Psoas muscle (tissue), 8 donors: Measurements from ENCODE around the gene LGR6. TPM values are rescaled to one million over a fixed set of nuclear protein-coding genes. Genes with fewer than 3 reads are reported as not detected.
"Not testable (repeated sequence)": the region's sequence is repeated elsewhere in the genome, so short reads cannot be mapped to it uniquely, and the experiment has no call there.

Experiments
- ATAC-seq, 4 donors: fragments of 200-7000 bp; cut with Tn5 transposase; one replicate each; pipeline ENCODE4 v1.9.1; 2020; ENCODE audit warnings: moderate library complexity in 3 of 4, mild to moderate bottlenecking in 2 of 4
- DNase-seq, 2 donors: peaks; one replicate each; pipeline ENCODE4 v3.0.0-alpha.2; 2020
- H3K27ac ChIP-seq: fragments of 200-600 bp; one replicate; pipeline ENCODE4 v1.8.0; 2022
- H3K27me3 ChIP-seq, 3 donors: fragments of 200-600 bp in 1 of 3; one replicate each; pipeline versions ENCODE4 v1.6.1 to v1.8.0; 2013 to 2022; ENCODE audit warnings: low read length in 2 of 3, mild to moderate bottlenecking in 2 of 3, moderate library complexity in 1 of 3; ENCODE audit not compliant: insufficient read depth in 3 of 3
- H3K36me3 ChIP-seq, 2 donors: fragments of 200-600 bp in 1 of 2; one replicate each; pipeline versions ENCODE4 v1.6.1 to v1.8.0; 2013 to 2022; ENCODE audit warnings: low read depth in 1 of 2, mild to moderate bottlenecking in 1 of 2, moderate library complexity in 1 of 2; ENCODE audit not compliant: insufficient read depth in 1 of 2
- H3K4me1 ChIP-seq: fragments of 200-600 bp; one replicate; pipeline ENCODE4 v1.8.0; 2022
- H3K4me3 ChIP-seq: fragments of 200-600 bp; one replicate; pipeline ENCODE4 v1.8.0; 2022; ENCODE audit warnings: mild to moderate bottlenecking
- H3K9me3 ChIP-seq: fragments of 200-600 bp; one replicate; pipeline ENCODE4 v1.8.0; 2022
- CTCF ChIP-seq: fragments of 200-600 bp; IDR thresholded peaks from one replicate; pipeline ENCODE4 v1.8.0; 2022; ENCODE audit warnings: antibody characterized with exemption
- WGBS, 3 donors: extraction: QIAGEN DNeasy Blood & Tissue Kit; methylation state at CpG; one replicate each; pipeline versions ENCODE4 v1.1.6 to v1.1.7; 2013; 5-methylcytosine and 5-hydroxymethylcytosine counted together
- intact Hi-C, 2 donors: fragments of 100-400 bp; cut with DNase I; formaldehyde crosslinking; loops; one replicate each; pipeline versions ENCODE4 v1.11.0 to v1.14.2; 2022
- polyA plus RNA-seq, 3 donors: library from polyadenylated mRNA; stranded (reverse); fragments of 200-250 nt; gene quantifications; one replicate each; pipeline ENCODE4 v1.2.3, GENCODE V29; 2013
- total RNA-seq, 4 donors: library from RNA; stranded (reverse); fragmentation: NEBNext Ultra II Directional in 2 of 4; extraction: Animal tissue kit (Norgen Biotek cat#: 25700) in 2 of 4; gene quantifications; one replicate each; pipeline versions ENCODE4 v1.2.1 to v1.2.4, GENCODE V29; 2021 to 2023
- donor health status: healthy with polysubstance abuse.
- donor health status: DM: no; HTN: no; CAD: no; lungs with moderate emphysema.
- donor health status: Bipolar disorder and iron deficiency.
- donor health status: healthy.
- donor health status: DM: yes; HTN: yes; CAD: no.
- donor health status: DM: no; HTN: no; CAD: no.
- donor health status: DM: no; HTN: no; CAD: no.
- donor health status: DM: yes; HTN: yes; CAD: no.

Gene LGR6
- total and polyA plus RNA-seq, 7 donors, result 0.12 to 0.20 (median 0.16) TPM; not detected in 3

DNA sequence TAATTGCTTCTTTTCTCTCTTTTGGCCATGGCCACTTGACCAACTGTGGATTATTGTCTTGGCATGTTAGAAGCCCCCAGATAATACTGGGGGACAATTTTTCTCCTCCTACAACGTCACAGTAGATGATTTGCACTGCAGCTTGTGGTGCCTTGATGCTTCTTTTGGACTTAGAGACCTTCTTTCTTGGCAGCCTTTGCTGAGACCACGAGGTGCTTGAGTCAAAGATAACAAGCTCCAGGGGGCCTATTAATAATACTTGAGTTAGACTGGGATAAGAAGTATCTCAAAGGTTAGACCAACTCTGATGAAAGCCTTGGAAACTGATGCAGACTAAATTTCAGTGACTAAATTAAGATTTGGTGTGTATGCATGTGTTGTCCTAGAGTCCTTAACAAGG lies 158.1 kb downstream of the LGR6 start:
- intact Hi-C loops, result loop anchor here in 1 of 2 donors (5.0 kb wide), 1 partner anchor 46 kb away; no protein-coding TSS in a partner anchor
- no peaks in the 10 kb centered on the region for H3K9me3 ChIP-seq
- no peaks in the 10 kb centered on the region for H3K36me3 ChIP-seq
- no peak for TF ChIP-seq CTCF
- peak in 1 of 4 donors; percentile 33 for ATAC-seq
- H3K4me3 ChIP-seq, result peak overlapping the region; percentile 76
- peak in 1 of 2 donors; percentile 62 for DNase-seq
- WGBS, 3 donors, result 20 to 44% (median 28%) methylated on average over 2 of the region's 2 CpGs
- H3K4me1 ChIP-seq, result peaks cover 30% of the 10 kb centered on the region
- H3K27ac ChIP-seq, result peak overlapping the region; percentile 90
- no peaks in the 10 kb centered on the region for H3K27me3 ChIP-seq

DNA sequence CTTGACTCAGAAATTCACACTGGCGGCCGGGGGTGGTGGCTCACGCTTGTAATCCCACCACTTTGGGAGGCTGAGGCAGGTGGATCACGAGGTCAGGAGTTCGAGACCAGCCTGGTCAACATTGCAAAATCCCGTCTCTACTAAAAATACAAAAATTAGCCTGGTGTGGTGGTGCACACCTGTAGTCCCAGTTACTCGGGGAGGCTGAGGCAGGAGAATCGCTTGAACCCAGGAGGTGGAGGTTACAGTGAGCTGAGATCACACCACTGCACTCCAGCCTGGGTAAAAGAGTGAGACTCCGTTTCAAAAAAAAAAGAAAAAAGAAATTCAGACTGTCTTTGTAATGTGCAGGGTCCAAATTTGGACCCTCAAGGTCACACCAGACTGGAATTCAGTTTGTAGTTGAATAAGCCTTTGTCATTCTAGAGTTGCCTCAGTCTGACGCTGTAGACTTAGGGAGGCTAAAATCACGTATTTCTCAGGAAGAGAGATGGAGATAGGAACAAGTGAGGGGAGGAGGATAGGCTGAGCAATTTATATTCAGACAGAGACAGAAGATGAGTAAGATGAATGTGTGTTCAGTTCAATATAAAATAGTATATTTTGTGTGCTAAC lies 159.1 kb downstream of the LGR6 start:
- H3K4me1 ChIP-seq, result peaks cover 30% of the 10 kb centered on the region
- H3K27ac ChIP-seq, result peak overlapping the region; percentile 90
- not testable (repeated sequence) for DNase-seq, H3K36me3 ChIP-seq, H3K9me3 ChIP-seq, ATAC-seq, H3K27me3 ChIP-seq
- peak overlapping the region; percentile 76 for H3K4me3 ChIP-seq
- intact Hi-C loops, result loop anchor here in 1 of 2 donors (5.0 kb wide), 1 partner anchor 45 kb away; no protein-coding TSS in a partner anchor
- WGBS, 3 donors, result 85 to 91% (median 86%) methylated on average over 11 of the region's 11 CpGs

- Histone ChIP-seq H3K9me3 (no peaks in the 10 kb centered on the region), H3K36me3 (no peaks in the 10 kb centered on the region), H3K27ac (peak overlapping the region; percentile 7), H3K4me3 (no peak overlapping the region), H3K4me1 (peaks cover 28% of the 10 kb centered on the region), H3K27me3 (no peaks in the 10 kb centered on the region)
- TF ChIP-seq CTCF, result no peak
- intact Hi-C loops, result loop anchor here in 1 of 2 donors (5.0 kb wide), 1 partner anchor 51 kb away; no protein-coding TSS in a partner anchor
- ATAC-seq, result no peak
- no peak for DNase-seq
Observed at GRCh38 chr1:202355944-202356553, 162.4 kb downstream of the LGR6 start.

DNA sequence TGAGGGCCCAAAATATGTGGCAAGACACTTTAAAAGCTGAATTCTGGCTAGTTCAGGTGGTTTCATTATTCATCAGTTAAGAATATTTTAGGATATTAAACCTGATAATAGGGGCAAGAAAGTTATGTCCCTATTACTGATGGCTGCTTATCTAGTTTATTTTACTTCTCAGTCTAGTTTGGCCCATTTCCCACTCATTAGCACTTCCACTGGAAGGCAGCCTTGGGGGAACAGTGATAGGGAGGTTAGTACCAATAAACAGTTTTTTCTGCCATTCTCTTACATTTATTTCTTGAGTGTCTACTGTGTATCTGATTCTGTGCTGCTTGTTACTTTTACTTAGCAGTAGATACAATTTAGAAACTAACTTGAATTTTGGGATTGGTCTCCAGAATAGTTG lies 163.9 kb downstream of the LGR6 start:
- intact Hi-C loops, result loop anchor here in 1 of 2 donors (5.0 kb wide), 1 partner anchor 50 kb away; no protein-coding TSS in a partner anchor
- ATAC-seq, result no peak
- no peak for DNase-seq
- H3K4me3 ChIP-seq, result no peak overlapping the region
- peak overlapping the region; percentile 31 for H3K27ac ChIP-seq
- no peaks in the 10 kb centered on the region for H3K27me3 ChIP-seq
- H3K4me1 ChIP-seq, result peaks cover 23% of the 10 kb centered on the region
- TF ChIP-seq CTCF, result no peak
- no peaks in the 10 kb centered on the region for H3K36me3 ChIP-seq
- no peaks in the 10 kb centered on the region for H3K9me3 ChIP-seq

DNA sequence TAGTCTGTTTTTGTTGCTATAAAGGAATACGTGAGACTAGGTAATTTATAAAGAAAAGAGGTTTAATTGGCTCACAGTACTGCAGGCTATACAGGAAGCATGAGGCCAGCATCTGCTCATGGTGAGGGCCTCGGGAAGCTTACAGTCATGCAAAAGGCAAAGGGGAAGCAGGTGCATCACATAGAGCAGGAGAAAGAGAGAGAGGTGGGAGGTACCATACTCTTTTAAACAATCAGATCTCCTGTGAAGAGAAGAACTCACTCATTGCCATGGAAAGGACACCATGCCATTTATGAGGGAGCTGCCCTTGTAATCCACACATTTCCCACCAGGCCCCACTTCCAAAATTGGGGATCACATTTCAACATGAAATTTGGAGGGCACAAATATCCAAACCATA lies 167.6 kb downstream of the LGR6 start:
- Histone ChIP-seq H3K4me1 (peaks cover 18% of the 10 kb centered on the region), H3K9me3 (no peaks in the 10 kb centered on the region), H3K27me3 (no peaks in the 10 kb centered on the region), H3K4me3 (no peak overlapping the region), H3K36me3 (no peaks in the 10 kb centered on the region), H3K27ac (peak overlapping the region; percentile 23)
- TF ChIP-seq CTCF, result no peak
- ATAC-seq, result no peak
- no peak for DNase-seq
- intact Hi-C loops, result no loop called here
- 81 to 98% (median 90%) methylated on average over 2 of the region's 2 CpGs for WGBS, 3 donors
